Fibroblast of pulmonary artery (primary cell): ENCODE results near the gene NIPAL3.
A peak's percentile ranks its signal among the peaks of the same experiment; 100 is the strongest.

Experiments
- DNase-seq: peaks from one replicate; pipeline ENCODE4 v3.0.0-alpha.2; 2010; ENCODE audit warnings: low read depth
- H3K4me3 ChIP-seq: replicated peaks from 2 replicates; pipeline ENCODE4 v1.5.1; 2011; ENCODE audit warnings: low read depth, mild to moderate bottlenecking, control low read depth, low read length, moderate library complexity
- CTCF ChIP-seq: IDR thresholded peaks from 2 replicates; pipeline ENCODE4 v1.5.1; 2011; ENCODE audit warnings: mild to moderate bottlenecking, control low read depth, low read length, inconsistent platforms; ENCODE audit errors: missing control alignments

Gene NIPAL3

GRCh38 chr1:24379733-24380315 lies 35.8 kb upstream of the NIPAL3 start:
- peak; percentile 56 for DNase-seq
- no peak overlapping the region for H3K4me3 ChIP-seq

GRCh38 chr1:24380508-24380907 lies 35.1 kb upstream of the NIPAL3 start:
- H3K4me3 ChIP-seq, result no peak overlapping the region
- no peak for DNase-seq
- TF ChIP-seq CTCF, result no peak

More at GRCh38 chr1:24379733-24380315, 35.8 kb upstream of the NIPAL3 start:
- TF ChIP-seq CTCF, result no peak

GRCh38 chr1:24381256-24381655 lies 34.3 kb upstream of the NIPAL3 start:
- H3K4me3 ChIP-seq, result no peak overlapping the region
- TF ChIP-seq CTCF, result no peak
- DNase-seq, result no peak

- no peak for DNase-seq
- no peak for TF ChIP-seq CTCF
- no peak overlapping the region for H3K4me3 ChIP-seq
Observed at GRCh38 chr1:24382165-24382577, 33.4 kb upstream of the NIPAL3 start.

- no peak overlapping the region for H3K4me3 ChIP-seq
- no peak for DNase-seq
- no peak for TF ChIP-seq CTCF
Observed at GRCh38 chr1:24383381-24383940, 32.1 kb upstream of the NIPAL3 start.

- no peak overlapping the region for H3K4me3 ChIP-seq
- DNase-seq, result peak; percentile 55
- TF ChIP-seq CTCF, result no peak
Observed at GRCh38 chr1:24384251-24385090, 31.1 kb upstream of the NIPAL3 start.
